Measurements from ENCODE around the gene TMEM179.

Gene TMEM179

GRCh38 chr14:104602315-104602932 lies 2.1 kb downstream of the TMEM179 start:
- intact Hi-C loops (cut with DNase I): no loop called here
- peak in 2 of 10 donors; percentile 8 to 74 for DNase-seq

GRCh38 chr14:104601786-104602185 lies 2.8 kb downstream of the TMEM179 start:
- intact Hi-C loops (cut with DNase I): no loop called here
- DNase-seq: peak in 8 of 10 donors; percentile 25 to 90 (median 50)

DNA sequence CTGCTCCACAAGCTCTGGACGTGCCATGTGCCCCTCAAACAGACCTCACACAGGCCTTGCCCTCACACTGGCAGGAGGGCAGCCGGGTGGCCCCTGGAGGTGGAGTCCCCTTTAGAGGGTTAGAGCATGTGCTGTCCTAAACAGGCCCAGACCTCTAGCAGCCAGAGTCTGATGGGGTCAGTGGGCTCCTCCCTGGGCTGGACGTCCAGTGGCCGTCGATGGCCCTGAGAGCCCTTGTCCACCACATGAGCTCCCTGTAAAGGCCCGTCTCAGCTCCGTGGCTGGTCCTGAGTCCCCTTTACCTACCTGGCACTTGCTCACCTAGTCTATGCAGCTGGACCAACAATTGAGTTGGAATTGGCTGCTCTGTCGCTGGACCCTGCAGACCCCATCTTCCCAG lies 3.8 kb downstream of the TMEM179 start:
- intact Hi-C loops (cut with DNase I): no loop called here
- DNase-seq: peak in 4 of 10 donors; percentile 6 to 67 (median 35)

DNA sequence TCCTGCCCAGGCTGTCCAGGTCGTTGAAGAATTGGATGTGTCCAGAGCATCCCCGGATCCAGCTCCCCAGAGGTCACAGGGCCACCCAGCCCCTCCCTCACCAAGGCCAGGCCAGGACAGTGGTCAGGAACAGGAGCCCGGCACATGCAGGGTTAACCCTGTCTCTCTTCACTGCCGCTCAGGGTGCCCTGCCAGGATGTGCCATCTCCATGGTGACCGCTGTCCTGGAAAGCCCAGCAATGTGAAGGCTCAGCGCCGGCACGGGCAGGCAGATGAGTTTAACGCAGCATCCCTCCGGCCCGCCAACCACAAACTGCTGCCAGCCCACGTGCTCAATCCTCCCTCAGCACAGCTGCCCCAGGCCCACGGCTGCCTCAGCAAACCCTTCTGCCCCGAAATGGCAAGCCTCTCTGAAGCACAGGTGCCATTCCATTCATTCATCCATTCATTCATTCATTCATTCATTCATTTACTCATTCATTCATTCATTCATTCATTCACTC lies 4.4 kb downstream of the TMEM179 start:
- peak; percentile 47 to 97 (median 76) for DNase-seq
- intact Hi-C loops (cut with DNase I): no loop called here

GRCh38 chr14:104599446-104599845 lies 5.1 kb downstream of the TMEM179 start:
- intact Hi-C loops (cut with DNase I): no loop called here
- DNase-seq: peak in 5 of 10 donors; percentile 1 to 74 (median 21)

- peak in 5 of 10 donors; percentile 9 to 79 (median 55) for DNase-seq
- intact Hi-C loops (cut with DNase I): no loop called here
These were observed 5.7 kb downstream of the TMEM179 start for GRCh38 chr14:104598910-104599273.

GRCh38 chr14:104598039-104598909 lies 6.3 kb downstream of the TMEM179 start:
- peak in 6 of 10 donors; percentile 5 to 84 (median 54) for DNase-seq
- intact Hi-C loops (cut with DNase I): no loop called here

DNA sequence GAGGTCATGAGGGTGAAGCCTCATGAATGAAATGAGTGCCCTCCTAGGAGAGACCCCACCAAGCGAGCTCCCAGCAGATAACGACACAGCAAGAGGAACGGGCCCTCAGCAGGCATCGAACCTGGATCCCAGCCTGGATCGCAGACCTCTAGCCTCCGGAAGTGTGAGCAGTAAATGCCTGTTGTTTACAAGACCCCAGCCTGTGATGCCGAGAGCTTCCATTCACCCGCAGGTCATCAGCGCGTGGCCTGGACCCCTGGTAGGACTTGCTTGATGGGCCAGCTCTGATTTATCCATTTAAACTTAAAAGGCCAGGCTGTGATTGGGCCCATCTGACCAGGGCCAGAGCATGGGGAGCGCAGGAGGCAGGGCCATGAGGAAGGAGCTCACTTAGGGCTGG lies 7.0 kb downstream of the TMEM179 start:
- intact Hi-C loops (cut with DNase I): no loop called here
- DNase-seq: peak in 4 of 10 donors; percentile 9 to 79 (median 60)

DNA sequence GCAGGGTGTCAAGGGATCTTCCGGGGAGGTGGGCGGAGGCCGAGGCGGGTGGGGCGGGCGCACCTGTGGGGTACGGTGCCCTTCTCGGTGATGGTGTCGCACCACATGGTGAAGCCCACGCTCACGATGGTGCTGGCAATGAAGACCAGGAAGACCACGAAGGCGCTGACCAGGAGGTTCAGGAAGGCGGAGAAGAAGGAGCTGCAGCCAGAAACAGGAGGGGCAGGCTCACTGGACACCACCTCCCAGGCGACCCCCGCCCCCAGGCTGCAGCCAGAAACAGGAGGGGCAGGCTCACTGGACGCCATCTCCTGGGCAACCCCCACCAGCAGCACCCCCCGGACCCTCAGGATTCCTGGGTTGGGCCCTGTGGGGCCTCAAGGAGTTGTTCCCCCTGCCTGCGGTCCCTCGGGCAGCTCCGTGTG lies 7.6 kb downstream of the TMEM179 start:
- peak in 5 of 10 donors; percentile 5 to 79 (median 52) for DNase-seq
- intact Hi-C loops (cut with DNase I): no loop called here

DNA sequence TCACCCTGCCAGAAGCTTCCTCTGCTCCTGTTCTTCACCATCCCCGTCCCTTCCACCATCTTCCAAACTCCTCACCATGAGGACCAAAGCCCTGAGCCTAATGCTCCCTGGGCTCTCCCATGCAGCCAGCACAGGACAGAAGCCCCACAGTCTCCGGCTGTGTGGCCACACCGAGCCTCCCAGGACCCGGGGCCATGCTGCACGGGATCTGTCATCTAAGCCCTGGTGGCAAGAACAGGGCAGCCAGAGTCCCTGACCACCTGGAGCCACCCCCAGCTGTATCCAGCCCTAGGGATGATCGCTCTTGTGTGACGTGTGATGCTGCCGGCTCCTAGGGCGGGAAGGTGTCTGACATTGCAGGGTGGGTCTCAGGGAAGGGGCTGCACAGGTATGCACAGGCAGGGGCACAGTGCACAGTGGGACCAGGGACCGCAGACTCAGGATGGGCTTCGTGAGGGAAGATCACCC lies 8.1 kb downstream of the TMEM179 start:
- peak in 4 of 10 donors; percentile 11 to 60 (median 34) for DNase-seq
- intact Hi-C loops (cut with DNase I): no loop called here

GRCh38 chr14:104595911-104596450 lies 8.6 kb downstream of the TMEM179 start:
- peak in 5 of 10 donors; percentile 3 to 72 (median 48) for DNase-seq
- intact Hi-C loops (cut with DNase I): no loop called here

GRCh38 chr14:104595116-104595675 lies 9.4 kb downstream of the TMEM179 start:
- intact Hi-C loops (cut with DNase I): no loop called here
- DNase-seq: peak in 5 of 10 donors; percentile 3 to 67 (median 48)

DNA sequence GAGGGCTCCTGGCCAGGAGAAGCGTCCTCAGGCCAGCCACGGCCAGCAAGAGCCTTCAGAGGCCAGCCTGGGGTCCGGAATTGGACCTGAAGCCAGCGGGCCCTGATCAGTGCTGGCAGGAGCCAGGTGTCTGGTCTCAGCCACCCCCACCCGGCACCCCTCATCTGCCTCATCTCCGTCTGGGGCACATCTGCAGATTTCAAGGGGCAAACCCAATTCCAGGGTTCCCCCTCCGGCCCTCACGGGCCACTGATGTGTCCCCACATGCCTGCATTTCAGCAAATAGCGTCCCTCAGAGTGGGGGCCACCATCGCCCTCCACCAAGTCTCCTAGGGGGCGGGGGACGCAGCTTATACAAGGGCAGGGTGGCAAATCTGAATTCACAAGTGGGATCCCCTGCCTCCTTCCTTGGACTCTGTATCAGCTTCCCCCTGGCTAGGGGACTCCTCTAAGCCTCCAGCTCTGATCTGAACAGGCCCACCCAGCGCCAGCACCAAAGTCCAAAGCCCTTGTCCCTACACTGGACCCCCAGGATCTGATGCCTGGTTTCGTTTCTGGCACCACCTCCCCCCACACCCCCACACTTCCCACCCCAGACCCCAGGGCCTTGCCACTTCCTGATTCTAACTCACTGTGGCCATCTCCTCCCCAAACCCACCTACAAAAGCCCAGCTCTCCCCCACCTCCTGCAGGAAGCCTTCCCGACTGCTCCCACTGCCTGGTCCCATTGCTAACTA lies 10.1 kb downstream of the TMEM179 start:
- DNase-seq: peak in 5 of 10 donors; percentile 3 to 79 (median 65)
- intact Hi-C loops (cut with DNase I): no loop called here

DNA sequence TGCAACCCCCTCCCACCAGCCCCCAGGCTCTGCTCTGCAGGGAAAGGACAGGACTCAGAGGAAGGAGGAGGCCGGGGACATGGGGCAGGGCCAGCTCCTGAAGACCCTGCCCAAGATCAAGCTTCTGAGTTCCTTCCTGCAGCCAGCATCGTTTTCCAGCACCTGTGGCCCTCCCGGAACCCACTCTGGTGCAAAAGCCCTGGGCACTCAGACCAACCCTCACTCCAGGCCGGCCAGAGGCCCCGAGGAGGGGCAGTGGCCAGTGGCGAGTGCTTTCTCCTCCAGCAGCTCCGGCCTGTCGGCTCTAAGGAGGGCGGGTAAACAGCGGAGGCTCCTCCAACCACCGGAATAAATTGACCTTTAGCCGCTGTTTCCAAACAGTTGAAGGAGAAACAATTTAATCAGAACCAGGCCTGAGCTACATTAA lies 10.8 kb downstream of the TMEM179 start:
- peak in 3 of 10 donors; percentile 35 to 81 (median 44) for DNase-seq
- intact Hi-C loops (cut with DNase I): no loop called here

DNA sequence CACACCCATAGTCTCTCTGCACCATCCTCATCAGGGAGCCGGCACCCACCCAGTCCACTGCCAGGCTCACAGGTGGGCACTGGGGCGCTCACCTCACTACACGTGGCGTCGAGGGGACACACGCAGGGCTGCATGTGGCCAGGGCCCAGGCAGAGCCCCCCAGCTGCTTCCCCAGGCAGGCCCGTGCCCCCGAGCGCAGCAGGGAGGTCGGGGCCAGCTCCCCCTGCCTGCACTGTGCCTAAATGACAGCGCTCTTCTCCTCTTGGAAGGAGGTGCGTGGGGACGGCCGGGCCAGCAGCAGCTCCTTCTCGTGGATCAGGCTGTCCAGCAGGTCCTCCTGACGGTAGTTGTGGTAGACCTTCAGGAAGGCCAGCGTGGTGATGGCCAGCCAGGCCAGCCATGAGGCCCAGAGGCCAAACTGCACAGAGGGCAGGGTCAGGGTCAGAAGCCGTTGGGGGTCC lies 11.3 kb downstream of the TMEM179 start:
- peak in 4 of 10 donors; percentile 5 to 74 (median 50) for DNase-seq
- intact Hi-C loops (cut with DNase I): no loop called here

- peak in 3 of 10 donors; percentile 33 to 58 (median 58) for DNase-seq
- intact Hi-C loops (cut with DNase I): no loop called here
These were observed 11.8 kb downstream of the TMEM179 start for GRCh38 chr14:104592785-104593184.

DNA sequence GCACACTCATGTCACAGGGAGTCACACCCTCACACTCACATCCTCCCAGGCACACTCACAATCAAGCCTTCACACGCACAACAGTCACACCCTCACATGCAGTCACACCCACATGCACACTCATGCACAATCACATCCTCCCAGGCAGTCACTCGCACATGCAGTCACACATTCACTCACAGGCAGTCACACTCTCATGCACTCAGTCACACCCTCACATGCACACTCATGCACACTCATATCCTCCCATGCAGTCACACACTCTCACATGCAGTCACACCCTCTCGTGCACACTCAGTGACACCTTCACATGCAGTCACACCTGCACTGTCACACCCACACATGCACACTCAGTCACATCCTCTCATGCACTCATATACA lies 12.3 kb downstream of the TMEM179 start:
- peak in 1 of 10 donors; percentile 20 for DNase-seq
- intact Hi-C loops (cut with DNase I): no loop called here

DNA sequence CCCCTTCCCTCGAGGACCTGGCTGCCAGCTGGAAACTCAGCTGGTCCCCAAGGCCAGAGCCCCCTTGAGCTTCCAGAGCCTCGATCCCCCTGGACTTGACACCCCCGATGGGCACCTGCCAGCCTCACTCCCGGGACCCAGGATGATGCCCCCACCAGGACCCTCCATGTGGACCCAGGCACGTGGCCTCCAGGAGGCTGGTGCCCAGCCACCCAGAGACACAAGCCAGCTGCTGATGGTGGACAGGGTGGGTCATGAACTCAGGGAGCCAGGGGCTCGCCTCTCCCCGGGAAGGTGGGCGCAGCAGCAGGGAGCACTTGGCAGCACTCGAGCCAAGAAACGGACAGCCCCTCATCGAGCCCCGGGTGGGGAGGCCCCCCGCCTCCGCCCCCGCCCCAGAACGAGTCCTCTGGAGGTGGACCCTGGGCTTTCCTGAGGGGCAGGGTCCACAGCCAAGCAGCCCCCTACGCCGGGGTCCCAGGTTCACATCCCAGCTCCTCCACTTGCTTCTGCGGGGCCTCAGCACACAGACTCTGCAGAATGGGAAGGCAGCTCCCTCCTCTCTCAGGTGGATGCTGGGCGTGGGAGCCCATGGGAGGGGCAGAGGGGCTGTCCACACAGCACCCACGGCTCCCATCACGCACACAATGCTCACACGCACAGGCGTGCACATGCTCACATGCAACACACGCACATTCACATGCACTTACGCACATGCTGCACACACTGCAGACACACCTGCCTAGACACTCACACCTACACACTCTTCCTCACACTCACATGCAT lies 12.9 kb downstream of the TMEM179 start:
- peak in 3 of 10 donors; percentile 39 to 74 (median 59) for DNase-seq
- intact Hi-C loops (cut with DNase I): no loop called here

DNA sequence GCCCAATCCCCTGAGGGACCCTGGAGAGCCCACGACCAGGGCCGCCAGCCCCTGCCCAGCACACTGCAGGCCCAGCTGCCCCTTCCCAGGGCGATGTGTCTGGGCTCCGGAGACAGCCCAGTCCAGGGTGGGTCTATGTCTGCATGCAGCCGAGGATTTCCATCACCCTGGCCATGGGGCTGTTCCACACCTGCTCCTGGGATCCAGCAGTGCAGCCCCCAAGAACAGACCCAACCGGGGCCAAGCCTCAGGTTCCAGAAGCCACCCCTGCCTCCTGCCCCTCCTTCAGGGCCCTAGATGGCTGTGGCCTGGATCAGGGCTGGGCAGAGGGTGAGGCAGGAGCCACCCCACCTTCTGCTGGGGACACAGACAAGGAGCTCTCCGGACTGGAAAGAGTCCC lies 13.5 kb downstream of the TMEM179 start:
- intact Hi-C loops (cut with DNase I): no loop called here
- peak in 3 of 10 donors; percentile 57 to 76 (median 62) for DNase-seq

All from posterior cingulate gyrus (tissue), 11 donors.